ENCODE results near the gene IKZF1.

IKZF1 gene

DNA sequence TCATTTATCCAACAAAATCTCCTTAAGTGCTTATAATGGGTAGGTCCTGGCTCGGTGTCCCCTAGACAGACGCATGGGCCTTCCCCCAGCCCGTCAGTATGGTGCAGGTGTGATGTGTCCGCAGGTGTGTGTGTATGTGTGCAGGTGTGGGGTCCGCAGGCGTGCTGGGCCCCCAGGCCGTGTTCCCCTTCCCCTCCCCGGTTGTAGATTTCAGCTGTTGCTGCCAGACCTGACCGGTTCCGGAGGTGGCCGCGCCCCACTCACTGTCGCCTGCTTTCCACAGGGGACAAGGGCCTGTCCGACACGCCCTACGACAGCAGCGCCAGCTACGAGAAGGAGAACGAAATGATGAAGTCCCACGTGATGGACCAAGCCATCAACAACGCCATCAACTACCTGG, 95.1 kb downstream of the IKZF1 start:
- Mint-ChIP-seq H3K27ac (peak overlapping the region in 1 of 2 donors; percentile 28), H3K27me3 (no peaks in the 10 kb centered on the region), H3K4me1 (ENCODE audit: low read depth in 2 of 2) (peaks cover 39 to 51% of the 10 kb centered on the region in 2 donors), H3K4me3 (no peak overlapping the region), H3K36me3 (ENCODE audit: insufficient read depth) (peaks cover 83% of the 10 kb centered on the region), H3K9me3 (no peaks in the 10 kb centered on the region)
- DNase-seq = no peak
- no peak for ATAC-seq (replicated peaks)

DNA sequence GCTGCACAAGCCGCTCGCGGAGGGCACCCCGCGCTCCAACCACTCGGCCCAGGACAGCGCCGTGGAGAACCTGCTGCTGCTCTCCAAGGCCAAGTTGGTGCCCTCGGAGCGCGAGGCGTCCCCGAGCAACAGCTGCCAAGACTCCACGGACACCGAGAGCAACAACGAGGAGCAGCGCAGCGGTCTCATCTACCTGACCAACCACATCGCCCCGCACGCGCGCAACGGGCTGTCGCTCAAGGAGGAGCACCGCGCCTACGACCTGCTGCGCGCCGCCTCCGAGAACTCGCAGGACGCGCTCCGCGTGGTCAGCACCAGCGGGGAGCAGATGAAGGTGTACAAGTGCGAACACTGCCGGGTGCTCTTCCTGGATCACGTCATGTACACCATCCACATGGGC, 95.6 kb downstream of the IKZF1 start:
- H3K9me3 Mint-ChIP-seq = no peaks in the 10 kb centered on the region
- H3K36me3 Mint-ChIP-seq (ENCODE audit: insufficient read depth) = peaks cover 84% of the 10 kb centered on the region
- no peaks in the 10 kb centered on the region for H3K27me3 Mint-ChIP-seq
- H3K4me3 Mint-ChIP-seq = no peak overlapping the region
- DNase-seq (no peak), ATAC-seq (replicated peaks) (no peak)
- peak overlapping the region in 1 of 2 donors; percentile 53 for H3K27ac Mint-ChIP-seq
- H3K4me1 Mint-ChIP-seq (ENCODE audit: low read depth in 2 of 2) = peaks cover 38 to 51% of the 10 kb centered on the region in 2 donors

GRCh38 chr7:50404392-50404791, 99.9 kb downstream of the IKZF1 start:
- Mint-ChIP-seq H3K4me1 (ENCODE audit: low read depth in 2 of 2) (peaks cover 37 to 50% of the 10 kb centered on the region in 2 donors), H3K36me3 (ENCODE audit: insufficient read depth) (peaks cover 71% of the 10 kb centered on the region), H3K4me3 (no peak overlapping the region), H3K9me3 (no peaks in the 10 kb centered on the region), H3K27me3 (no peaks in the 10 kb centered on the region), H3K27ac (peak overlapping the region; percentile 83)
- no peak for DNase-seq
- ATAC-seq (replicated peaks) = no peak

DNA sequence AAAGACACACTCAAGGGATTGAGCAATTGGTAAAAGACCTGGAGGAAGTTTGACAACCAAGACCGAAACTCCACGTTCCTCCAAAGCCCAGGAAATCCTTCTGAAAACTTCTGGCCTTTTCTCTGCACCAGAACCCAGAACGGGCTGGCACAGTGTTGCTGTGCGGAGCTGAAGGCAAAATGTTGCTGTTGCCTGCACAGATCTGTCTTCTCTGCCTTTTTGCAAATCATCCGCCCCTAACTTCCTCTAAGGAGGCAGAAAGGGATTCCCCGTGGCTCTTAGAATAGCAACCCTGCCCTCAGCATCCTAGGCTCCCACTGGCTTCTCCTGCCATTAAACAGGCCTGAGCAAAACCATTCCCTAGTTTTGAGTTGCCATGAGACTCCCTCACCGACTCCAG, 100.7 kb downstream of the IKZF1 start:
- peaks cover 42 to 50% of the 10 kb centered on the region in 2 donors for H3K4me1 Mint-ChIP-seq (ENCODE audit: low read depth in 2 of 2)
- no peak for ATAC-seq (replicated peaks)
- H3K4me3 Mint-ChIP-seq = no peak overlapping the region
- H3K27me3 Mint-ChIP-seq = no peaks in the 10 kb centered on the region
- no peak for DNase-seq
- peak overlapping the region; percentile 83 to 92 for H3K27ac Mint-ChIP-seq
- peaks cover 63% of the 10 kb centered on the region for H3K36me3 Mint-ChIP-seq (ENCODE audit: insufficient read depth)
- no peaks in the 10 kb centered on the region for H3K9me3 Mint-ChIP-seq

DNA sequence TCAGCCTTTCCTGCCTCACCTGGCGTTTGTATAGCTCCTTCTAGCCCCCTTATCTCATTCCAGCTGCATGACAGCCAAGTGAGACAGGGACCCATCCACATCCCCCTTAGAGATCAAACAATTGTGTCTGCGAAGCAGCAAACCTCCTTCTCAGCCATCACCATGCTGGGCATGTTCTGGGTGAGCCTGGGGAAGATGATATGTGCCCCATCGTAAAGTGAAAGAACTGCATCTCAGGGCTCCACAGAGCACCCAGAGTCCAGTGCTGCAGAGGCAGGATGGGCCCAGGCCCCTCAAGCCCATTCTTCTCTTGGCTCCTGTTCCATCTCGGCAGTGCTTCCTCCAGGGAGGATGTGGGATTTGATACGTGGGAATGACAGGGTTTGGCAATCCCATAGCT, 102.4 kb downstream of the IKZF1 start:
- Mint-ChIP-seq H3K36me3 (ENCODE audit: insufficient read depth) (peaks cover 46% of the 10 kb centered on the region), H3K9me3 (no peaks in the 10 kb centered on the region), H3K4me3 (no peak overlapping the region), H3K4me1 (ENCODE audit: low read depth in 2 of 2) (peaks cover 42% of the 10 kb centered on the region in 2 donors), H3K27ac (peak overlapping the region; percentile 83 to 92), H3K27me3 (no peaks in the 10 kb centered on the region)
- DNase-seq (no peak), ATAC-seq (replicated peaks) (no peak)

DNA sequence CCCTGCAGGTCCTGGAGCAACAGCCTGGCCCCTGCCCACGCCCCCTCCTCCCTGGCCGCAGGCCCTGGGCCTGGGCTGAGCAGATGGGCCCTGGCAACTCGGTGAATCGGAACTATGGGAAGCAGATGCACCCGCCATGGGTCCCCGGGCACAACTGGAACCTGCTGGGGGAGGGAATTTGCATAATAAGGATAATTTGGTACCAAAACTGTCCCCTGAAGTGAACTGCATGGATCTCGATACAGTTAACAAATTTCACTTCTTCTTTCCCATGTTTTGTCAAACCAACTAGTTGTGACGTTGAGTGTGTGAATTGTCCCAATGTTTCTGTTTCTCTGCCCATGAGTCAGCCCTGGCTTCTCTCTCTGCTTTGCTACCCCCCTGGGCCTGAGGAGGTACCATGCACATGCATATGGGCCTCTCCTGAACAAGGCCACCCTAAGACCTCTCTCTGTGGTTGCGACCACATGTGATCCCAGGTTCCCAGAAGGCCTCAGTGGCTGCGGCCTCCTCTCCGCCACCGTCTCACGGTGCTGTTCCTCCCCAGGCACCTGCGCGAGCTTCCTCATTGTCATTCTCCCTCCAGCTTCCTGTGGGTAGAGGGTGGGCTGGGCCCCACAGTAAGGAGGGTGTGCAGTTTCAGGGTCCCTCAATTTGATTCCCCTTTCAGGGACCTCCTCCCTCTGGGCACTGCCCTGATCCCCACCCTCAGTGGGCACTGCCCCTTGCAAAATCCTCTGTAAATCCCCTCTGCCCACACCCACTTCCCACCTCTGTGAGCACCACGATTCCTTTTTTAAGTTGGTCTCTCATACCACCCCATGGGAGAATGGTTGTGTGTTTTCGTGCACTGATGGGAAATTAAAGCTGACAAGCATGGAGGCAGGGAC, 105.6 kb downstream of the IKZF1 start:
- Mint-ChIP-seq H3K9me3 (no peaks in the 10 kb centered on the region), H3K4me1 (ENCODE audit: low read depth in 2 of 2) (peaks cover 26 to 41% of the 10 kb centered on the region in 2 donors), H3K4me3 (no peak overlapping the region), H3K27ac (peak overlapping the region in 1 of 2 donors; percentile 80), H3K36me3 (ENCODE audit: insufficient read depth) (peaks cover 28% of the 10 kb centered on the region), H3K27me3 (no peaks in the 10 kb centered on the region)
- DNase-seq = no peak
- ATAC-seq (replicated peaks) = peak; percentile 48

DNA sequence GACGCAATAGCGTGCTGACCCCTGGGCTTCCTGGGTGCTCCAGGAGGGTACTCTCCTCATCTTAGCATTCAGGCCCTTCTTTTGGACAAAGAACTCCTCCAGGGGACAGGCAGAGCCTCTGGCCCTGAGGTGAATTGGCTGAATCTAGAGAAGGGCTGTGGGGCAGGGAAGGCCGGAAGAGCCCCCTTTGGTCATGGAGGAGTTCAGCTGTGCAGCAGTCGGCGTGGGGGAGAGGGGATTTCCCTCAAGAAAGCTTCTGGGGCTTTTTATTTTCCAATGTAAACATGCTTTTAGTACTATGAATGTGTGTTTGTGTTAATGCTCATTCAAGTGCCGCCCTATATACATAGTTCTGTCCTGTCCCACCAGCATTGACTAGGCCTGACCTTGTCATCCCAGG, 106.8 kb downstream of the IKZF1 start:
- Mint-ChIP-seq H3K4me1 (ENCODE audit: low read depth in 2 of 2) (peaks cover 20 to 31% of the 10 kb centered on the region in 2 donors), H3K4me3 (no peak overlapping the region), H3K36me3 (ENCODE audit: insufficient read depth) (peaks cover 20% of the 10 kb centered on the region), H3K27ac (peak overlapping the region; percentile 75 to 80), H3K27me3 (no peaks in the 10 kb centered on the region), H3K9me3 (no peaks in the 10 kb centered on the region)
- ATAC-seq (replicated peaks) (no peak), DNase-seq (no peak)

DNA sequence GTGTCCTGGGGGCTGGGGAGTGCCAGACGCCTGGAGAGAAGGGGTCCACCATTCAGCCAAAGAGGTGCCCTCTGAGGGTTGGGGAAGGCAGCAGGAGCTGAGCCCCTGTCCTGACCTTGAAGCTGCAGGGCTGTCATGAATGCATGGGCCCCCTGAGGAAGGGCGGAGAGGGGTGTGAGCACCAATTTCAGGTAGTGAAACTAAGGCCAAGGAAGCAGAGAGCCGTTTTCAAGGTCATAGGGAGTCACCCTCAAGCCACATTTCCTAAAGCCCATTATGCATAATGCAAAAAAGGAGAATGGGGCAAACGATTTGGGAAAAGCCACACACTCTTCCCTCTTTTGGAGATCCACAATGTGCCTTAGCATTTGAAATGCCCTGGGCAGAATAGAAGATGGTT, 108.5 kb downstream of the IKZF1 start:
- DNase-seq (no peak), ATAC-seq (replicated peaks) (no peak)
- Mint-ChIP-seq H3K36me3 (ENCODE audit: insufficient read depth) (peaks cover 11% of the 10 kb centered on the region), H3K27ac (no peak overlapping the region), H3K9me3 (no peaks in the 10 kb centered on the region), H3K4me1 (ENCODE audit: low read depth in 2 of 2) (peaks cover 9 to 23% of the 10 kb centered on the region in 2 donors), H3K27me3 (no peaks in the 10 kb centered on the region), H3K4me3 (no peak overlapping the region)

GRCh38 chr7:50413561-50413960, 109.0 kb downstream of the IKZF1 start:
- Mint-ChIP-seq H3K27ac (no peak overlapping the region), H3K9me3 (no peaks in the 10 kb centered on the region), H3K36me3 (ENCODE audit: insufficient read depth) (peaks cover 10% of the 10 kb centered on the region), H3K4me1 (ENCODE audit: low read depth in 2 of 2) (peaks cover 5 to 23% of the 10 kb centered on the region in 2 donors), H3K4me3 (no peak overlapping the region), H3K27me3 (no peaks in the 10 kb centered on the region)
- DNase-seq = no peak
- no peak for ATAC-seq (replicated peaks)

DNA sequence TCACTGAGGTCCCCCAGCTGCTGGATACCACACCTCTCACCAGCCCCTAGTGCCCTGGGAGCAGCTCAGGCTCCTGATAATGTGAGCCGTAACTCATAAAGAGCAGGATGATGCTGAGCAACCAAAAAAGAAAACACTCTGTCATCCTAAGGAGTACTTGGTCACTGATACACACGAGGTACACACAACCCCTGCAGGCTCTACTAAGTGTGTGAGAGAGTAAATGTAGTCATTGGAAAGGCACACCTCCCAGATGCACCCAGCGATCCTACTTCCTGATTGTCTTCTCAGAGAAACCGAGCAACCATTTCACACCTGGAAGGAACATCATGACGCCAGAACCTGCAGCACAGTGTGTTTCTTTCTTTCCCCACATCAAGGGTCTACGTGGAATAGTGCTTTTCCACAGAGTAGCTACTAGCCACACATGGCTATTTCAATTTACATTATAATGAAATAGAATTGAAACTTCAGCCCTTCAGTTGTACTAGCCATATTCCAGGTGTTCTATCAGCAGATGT, 111.4 kb downstream of the IKZF1 start:
- DNase-seq = no peak
- peaks cover 3 to 10% of the 10 kb centered on the region in 2 donors for H3K4me1 Mint-ChIP-seq (ENCODE audit: low read depth in 2 of 2)
- no peak overlapping the region for H3K4me3 Mint-ChIP-seq
- H3K9me3 Mint-ChIP-seq = no peaks in the 10 kb centered on the region
- peaks cover 8% of the 10 kb centered on the region for H3K36me3 Mint-ChIP-seq (ENCODE audit: insufficient read depth)
- H3K27me3 Mint-ChIP-seq = no peaks in the 10 kb centered on the region
- no peak overlapping the region for H3K27ac Mint-ChIP-seq
- no peak for ATAC-seq (replicated peaks)

DNA sequence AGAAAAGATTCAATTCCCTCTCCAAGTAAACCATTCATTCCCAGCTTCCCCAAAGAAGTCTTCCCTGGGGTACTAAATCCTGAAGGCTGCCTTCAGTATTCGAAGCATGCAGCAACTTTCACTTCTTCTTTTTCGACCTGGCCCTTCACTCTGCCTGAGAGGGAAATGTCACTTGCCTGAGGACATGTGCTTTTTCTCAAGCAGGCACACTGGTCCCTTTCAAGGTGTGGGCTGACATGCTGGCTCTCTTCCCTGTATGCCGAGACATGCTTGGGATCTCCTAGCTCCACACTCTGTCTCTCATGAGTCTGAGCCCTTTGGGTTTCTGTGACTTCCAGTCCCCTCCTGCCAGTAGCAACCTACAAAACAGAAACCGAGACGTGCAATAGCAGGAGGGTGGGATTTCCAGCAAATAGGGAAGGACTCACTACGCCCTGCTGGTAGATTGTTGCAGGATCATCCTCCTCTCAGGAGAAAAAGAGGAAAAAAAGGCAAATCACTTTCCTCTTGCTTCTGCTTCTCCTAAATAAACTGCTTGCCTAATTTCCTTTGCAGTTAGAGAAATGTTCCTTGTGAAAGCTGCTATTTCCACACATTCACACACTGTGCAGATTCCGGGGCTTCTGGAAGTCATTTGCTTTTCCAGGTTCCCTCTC, 112.1 kb downstream of the IKZF1 start:
- Mint-ChIP-seq H3K4me1 (ENCODE audit: low read depth in 2 of 2) (peaks cover 3 to 4% of the 10 kb centered on the region in 2 donors), H3K27me3 (no peaks in the 10 kb centered on the region), H3K27ac (peak overlapping the region in 1 of 2 donors; percentile 47), H3K9me3 (no peaks in the 10 kb centered on the region), H3K36me3 (ENCODE audit: insufficient read depth) (peaks cover 8% of the 10 kb centered on the region), H3K4me3 (no peak overlapping the region)
- DNase-seq = no peak
- ATAC-seq (replicated peaks) = no peak

GRCh38 chr7:50418086-50418515, 113.6 kb downstream of the IKZF1 start:
- DNase-seq = peak; percentile 54 to 58 (median 56)
- H3K27ac Mint-ChIP-seq = no peak overlapping the region
- H3K4me3 Mint-ChIP-seq = no peak overlapping the region
- H3K4me1 Mint-ChIP-seq (ENCODE audit: low read depth in 2 of 2) = peaks cover 3 to 4% of the 10 kb centered on the region in 2 donors
- H3K27me3 Mint-ChIP-seq = no peaks in the 10 kb centered on the region
- H3K36me3 Mint-ChIP-seq (ENCODE audit: insufficient read depth) = no peaks in the 10 kb centered on the region
- peak; percentile 97 for ATAC-seq (replicated peaks)
- no peaks in the 10 kb centered on the region for H3K9me3 Mint-ChIP-seq

DNA sequence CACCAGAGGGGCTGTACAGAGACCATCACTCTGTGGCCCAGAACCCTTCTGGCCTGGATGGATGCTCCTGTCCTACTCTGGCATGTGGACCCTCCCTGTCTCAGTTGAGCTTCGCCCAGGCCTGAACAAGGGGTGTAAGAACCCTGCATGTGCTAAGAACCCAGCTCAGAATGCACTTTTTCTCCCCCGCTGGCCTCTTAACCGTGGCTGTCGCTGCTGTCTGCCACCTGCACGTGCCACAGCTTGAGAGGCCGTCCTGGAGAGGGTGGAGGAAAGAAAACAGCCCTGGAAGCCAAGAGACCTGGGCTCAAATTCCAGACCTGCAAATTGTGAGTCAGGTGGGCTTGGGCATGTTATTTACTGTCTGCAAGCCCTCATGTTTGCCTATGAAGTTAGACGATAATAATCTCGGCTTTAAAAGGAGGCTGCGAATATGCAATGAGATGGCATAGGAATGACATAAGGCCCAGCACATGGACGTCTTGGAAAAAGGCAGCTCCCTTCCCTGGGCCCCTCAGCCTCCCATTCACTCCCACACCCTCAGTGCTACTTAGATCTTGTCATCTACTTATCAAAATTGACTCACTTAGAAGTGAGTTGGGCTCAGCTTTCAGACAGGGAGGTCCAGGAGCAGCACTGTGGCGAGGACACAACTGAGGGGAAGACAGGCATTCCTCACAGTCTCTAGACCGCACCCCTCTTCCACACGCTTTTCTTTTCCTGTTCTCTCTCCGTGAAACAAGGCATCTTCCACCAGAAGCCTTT, 114.2 kb downstream of the IKZF1 start:
- DNase-seq (no peak), ATAC-seq (replicated peaks) (no peak)
- Mint-ChIP-seq H3K4me1 (ENCODE audit: low read depth in 2 of 2) (peaks cover 3 to 4% of the 10 kb centered on the region in 2 donors), H3K36me3 (ENCODE audit: insufficient read depth) (no peaks in the 10 kb centered on the region), H3K9me3 (no peaks in the 10 kb centered on the region), H3K27me3 (no peaks in the 10 kb centered on the region), H3K4me3 (no peak overlapping the region), H3K27ac (peak overlapping the region in 1 of 2 donors; percentile 57)
